PC-3 (cell line): ENCODE measurements around the gene R3HDM1. TPM values are rescaled to one million over a fixed set of nuclear protein-coding genes. Genes with fewer than 3 reads are reported as not detected.
"Not testable (repeated sequence)": the region's sequence is repeated elsewhere in the genome, so short reads cannot be mapped to it uniquely, and the experiment has no call there.

Source experiments
- ATAC-seq: fragments of 200-7000 bp; cut with Tn5 transposase; 2 replicates; pipeline ENCODE4 v1.9.1; 2020; ENCODE audit warnings: mild to moderate bottlenecking, moderate library complexity
- BruUV-seq: library from RNA; stranded (reverse); fragments of 400-500 nt; replicated peaks from 2 replicates; lab custom pipeline; 2021; lab: Mats Ljungman, UMichigan
- CTCF ChIA-PET: fragments of 300-600 bp; sonication (Branson Sonifier 250); formaldehyde crosslinking; loops from one replicate; lab custom pipeline; 2022; ENCODE audit warnings: antibody characterized with exemption; lab: Charles Lee
- POLR2A ChIA-PET: fragments of 300-600 bp; sonication (Branson Sonifier 250); formaldehyde crosslinking; loops from one replicate; lab custom pipeline; 2022; ENCODE audit warnings: antibody characterized with exemption; ENCODE audit not compliant: unreplicated experiment; lab: Charles Lee
- DNase-seq: peaks from one replicate; pipeline ENCODE4 v3.0.0-alpha.2; 2015
- H2AFZ ChIP-seq: fragments of 300-600 bp; sonication (generic); 2 replicates; pipeline ENCODE4 v1.6.0; 2016; ENCODE audit warnings: antibody characterized with exemption, low read length
- H3F3A ChIP-seq: fragments of 300-600 bp; sonication (generic); one replicate; pipeline ENCODE4 v1.6.0; 2017; ENCODE audit warnings: antibody characterized with exemption, low read length, control low read depth, mild to moderate bottlenecking; ENCODE audit not compliant: unreplicated experiment
- H3K27ac ChIP-seq: fragments of 300-600 bp; sonication (generic); 2 replicates; pipeline ENCODE4 v1.5.1; 2016; ENCODE audit warnings: mild to moderate bottlenecking, low read length
- H3K27me3 ChIP-seq: fragments of 300-600 bp; sonication (generic); 2 replicates; pipeline ENCODE4 v1.6.1; 2016; ENCODE audit warnings: low read length, mixed read lengths
- H3K36me3 ChIP-seq: fragments of 300-600 bp; sonication (generic); 2 replicates; pipeline ENCODE4 v1.6.1; 2016; ENCODE audit warnings: low read depth, mixed run types, low read length, mixed read lengths
- H3K4me1 ChIP-seq: fragments of 300-600 bp; sonication (generic); 2 replicates; pipeline ENCODE4 v1.5.1; 2016; ENCODE audit warnings: low read length; ENCODE audit not compliant: insufficient read depth
- H3K4me2 ChIP-seq: fragments of 300-600 bp; sonication (generic); 2 replicates; pipeline ENCODE4 v1.6.0; 2016; ENCODE audit warnings: low read length
- H3K4me3 ChIP-seq: fragments of 300-600 bp; sonication (generic); 2 replicates; pipeline ENCODE4 v1.5.1; 2016; ENCODE audit warnings: mild to moderate bottlenecking, low read length, mixed read lengths
- H3K79me2 ChIP-seq: fragments of 300-600 bp; sonication (generic); 2 replicates; pipeline ENCODE4 v1.6.1; 2017; ENCODE audit warnings: low read length, mixed read lengths
- H3K9ac ChIP-seq: fragments of 300-600 bp; sonication (generic); 2 replicates; pipeline ENCODE4 v1.6.0; 2016; ENCODE audit warnings: mild to moderate bottlenecking, low read length
- H3K9me2 ChIP-seq: fragments of 300-600 bp; sonication (generic); replicated peaks from 2 replicates; pipeline ENCODE4 v1.6.1; 2016; ENCODE audit warnings: mixed run types, low read length, mixed read lengths
- H3K9me3 ChIP-seq: fragments of 300-600 bp; sonication (generic); 2 replicates; pipeline ENCODE4 v1.6.1; 2016; ENCODE audit warnings: low read length, mixed read lengths
- H4K20me1 ChIP-seq: fragments of 300-600 bp; sonication (generic); 2 replicates; pipeline ENCODE4 v1.6.1; 2016; ENCODE audit warnings: low read length, mixed read lengths
- CTCF ChIP-seq: fragments of 300-600 bp; sonication (generic); conservative IDR thresholded peaks from 2 replicates; pipeline ENCODE4 v1.5.1; 2017; ENCODE audit warnings: antibody characterized with exemption, low read depth, mild to moderate bottlenecking, low read length
- EZH2 ChIP-seq: fragments of 300-600 bp; sonication (generic); IDR thresholded peaks from one replicate; pipeline ENCODE4 v1.6.1; 2017; ENCODE audit warnings: antibody characterized with exemption, mild to moderate bottlenecking, low read length; ENCODE audit not compliant: unreplicated experiment
- EZH2phosphoT487 ChIP-seq: fragments of 300-600 bp; sonication (generic); IDR thresholded peaks from 2 replicates; pipeline ENCODE4 v1.6.1; 2018; ENCODE audit warnings: mild to moderate bottlenecking, antibody characterized with exemption, low read length, borderline replicate concordance
- intact Hi-C: fragments of 100-400 bp; cut with micrococcal nuclease; formaldehyde crosslinking; loops from 2 replicates; pipeline ENCODE4 v1.9.0; 2023
- total RNA-seq: library from RNA; depleted of rRNA; stranded (reverse); fragments of >200 nt; gene quantifications from 2 replicates; pipeline ENCODE4 v1.2.3, GENCODE V29; 2014

Gene R3HDM1
- total RNA-seq, 1 experiment from 2014 or later: 12.8 TPM

GRCh38 chr2:135647836-135648579 lies 116.7 kb downstream of the R3HDM1 start:
- BruUV-seq: no TSS peak
- Histone ChIP-seq H3F3A (no peaks in the 10 kb centered on the region), H3K79me2 (no peaks in the 10 kb centered on the region), H3K9ac (no peak overlapping the region), H4K20me1 (peaks cover 13% of the 10 kb centered on the region), H3K4me3 (no peak overlapping the region), H3K27ac (no peak overlapping the region), H3K4me2 (no peak overlapping the region), H3K4me1 (peaks cover 12% of the 10 kb centered on the region), H3K36me3 (peaks cover 28% of the 10 kb centered on the region; the same call in 1 of the 2 replicates), H2AFZ (no peak overlapping the region), H3K9me3 (no peaks in the 10 kb centered on the region), H3K9me2 (no peaks in the 10 kb centered on the region), H3K27me3 (no peaks in the 10 kb centered on the region)
- DNase-seq (no peak), ATAC-seq (no peak)
- POLR2A ChIA-PET: no interaction called here
- CTCF ChIA-PET: no interaction called here
- intact Hi-C loops: no loop called here
- TF ChIP-seq EZH2: no peak
- no peak for TF ChIP-seq CTCF
- TF ChIP-seq EZH2phosphoT487: no peak

GRCh38 chr2:135650721-135651120 lies 119.4 kb downstream of the R3HDM1 start:
- Histone ChIP-seq H3K27ac (no peak overlapping the region), H3K4me1 (peaks cover 12% of the 10 kb centered on the region), H2AFZ (no peak overlapping the region), H4K20me1 (peaks cover 13% of the 10 kb centered on the region), H3K79me2 (no peaks in the 10 kb centered on the region), H3K36me3 (peaks cover 23% of the 10 kb centered on the region; the same call in 1 of the 2 replicates), H3K9me2 (no peaks in the 10 kb centered on the region), H3K4me2 (no peak overlapping the region), H3K27me3 (no peaks in the 10 kb centered on the region), H3F3A (no peaks in the 10 kb centered on the region), H3K9me3 (no peaks in the 10 kb centered on the region), H3K9ac (no peak overlapping the region), H3K4me3 (no peak overlapping the region)
- TF ChIP-seq CTCF: no peak
- no peak for TF ChIP-seq EZH2phosphoT487
- TF ChIP-seq EZH2: no peak
- no TSS peak for BruUV-seq
- DNase-seq: peak; percentile 84
- CTCF ChIA-PET: no interaction called here
- POLR2A ChIA-PET: no interaction called here
- ATAC-seq: peak; percentile 80
- intact Hi-C loops: no loop called here

- Histone ChIP-seq H4K20me1 (peaks cover 13% of the 10 kb centered on the region), H3K4me1 (peaks cover 12% of the 10 kb centered on the region), H3K79me2 (no peaks in the 10 kb centered on the region), H3K4me3 (no peak overlapping the region), H3F3A (no peaks in the 10 kb centered on the region), H3K9me3 (no peaks in the 10 kb centered on the region), H3K27ac (no peak overlapping the region), H3K9ac (no peak overlapping the region), H3K36me3 (peaks cover 21% of the 10 kb centered on the region; the same call in 1 of the 2 replicates), H3K4me2 (no peak overlapping the region), H3K27me3 (no peaks in the 10 kb centered on the region), H3K9me2 (no peaks in the 10 kb centered on the region), H2AFZ (no peak overlapping the region)
- ChIA-PET CTCF (no interaction called here), POLR2A (no interaction called here)
- DNase-seq (no peak), ATAC-seq (no peak)
- TF ChIP-seq EZH2 (no peak), CTCF (no peak), EZH2phosphoT487 (no peak)
- intact Hi-C loops: no loop called here
- no TSS peak for BruUV-seq
These were observed 120.4 kb downstream of the R3HDM1 start for GRCh38 chr2:135651717-135652116.

GRCh38 chr2:135654239-135654638 lies 123.0 kb downstream of the R3HDM1 start:
- H2AFZ ChIP-seq, H3K4me3 ChIP-seq, POLR2A ChIA-PET, H3F3A ChIP-seq, H3K27me3 ChIP-seq, DNase-seq, CTCF ChIA-PET, H3K79me2 ChIP-seq, ATAC-seq, intact Hi-C loops, H3K9me3 ChIP-seq, H3K4me2 ChIP-seq, H3K9me2 ChIP-seq, H3K9ac ChIP-seq, BruUV-seq, H3K27ac ChIP-seq: not testable (repeated sequence)
- Histone ChIP-seq H4K20me1 (peaks cover 13% of the 10 kb centered on the region; the same call in 1 of the 2 replicates), H3K36me3 (peaks cover 19% of the 10 kb centered on the region; the same call in 1 of the 2 replicates), H3K4me1 (peaks cover 12% of the 10 kb centered on the region)
